HG03342 (cell line): ENCODE data around the gene FKBP15.

Experiments used
- ATAC-seq: cut with Tn5 transposase; IDR thresholded peaks from one replicate; pipeline ENCODE4 v1.9.1; 2021; ENCODE audit warnings: mild to moderate bottlenecking, moderate library complexity; ENCODE audit not compliant: unreplicated experiment

Gene FKBP15

DNA sequence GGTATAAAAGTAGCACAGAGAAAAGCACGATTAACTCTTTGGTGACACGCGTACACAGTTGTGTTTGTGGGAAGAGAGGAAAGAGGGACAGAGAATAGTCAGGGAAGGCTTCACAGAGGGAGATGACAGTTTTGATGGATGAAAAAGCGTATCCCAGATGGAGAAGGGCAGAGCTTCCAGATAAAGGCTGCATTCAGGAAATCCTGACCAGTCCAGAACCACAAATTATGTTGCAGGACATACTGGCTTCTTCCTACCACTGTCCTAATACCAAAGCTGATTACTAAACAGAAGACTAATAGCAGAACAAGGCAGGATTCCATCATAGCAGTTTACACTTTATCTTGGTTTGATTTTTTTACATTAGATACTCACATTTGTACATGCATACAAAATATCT, 35.8 kb downstream of the FKBP15 start:
- no peak for ATAC-seq

DNA sequence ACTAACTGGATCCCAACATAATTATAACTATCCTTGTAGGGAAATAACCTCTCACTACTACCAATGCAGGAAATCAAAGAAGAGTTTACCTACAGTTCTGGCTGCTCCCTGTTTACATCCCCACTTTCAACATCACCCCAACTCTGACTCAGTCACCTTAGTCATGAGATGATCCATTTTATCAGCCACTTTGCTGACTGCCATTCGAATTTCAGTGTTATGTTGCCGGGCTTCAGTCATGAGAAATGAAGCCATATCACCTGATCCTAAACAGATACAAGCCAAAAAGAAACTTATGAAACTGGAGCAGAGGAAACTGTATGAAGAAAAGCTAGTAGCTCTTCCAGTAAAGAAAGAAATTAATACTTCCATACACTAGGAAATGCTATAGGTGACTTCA, 36.5 kb downstream of the FKBP15 start:
- ATAC-seq: no peak

DNA sequence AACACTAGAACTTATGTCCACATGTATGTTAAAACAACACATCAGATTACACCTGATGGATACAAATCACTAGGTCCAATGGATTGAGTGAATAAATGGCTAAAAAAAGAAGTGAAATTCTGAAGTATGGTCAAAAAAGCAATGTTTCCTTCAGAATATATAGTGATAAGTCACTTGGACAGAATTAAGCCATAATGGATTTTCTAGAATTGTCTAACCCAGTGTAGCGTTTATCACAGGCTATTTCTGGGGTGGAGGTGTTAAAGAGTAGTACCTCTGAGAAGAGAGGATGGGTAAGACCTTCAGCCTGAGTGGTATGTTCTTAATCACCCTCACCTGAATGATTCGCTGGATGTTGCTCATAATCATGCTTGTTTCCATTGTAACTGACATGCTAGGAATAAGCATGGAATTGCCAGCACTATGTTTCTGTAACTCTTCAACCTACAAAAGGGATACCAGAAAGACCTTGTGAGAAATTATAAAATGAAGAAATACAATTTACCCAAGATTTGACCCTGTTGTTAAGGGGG, 37.1 kb downstream of the FKBP15 start:
- ATAC-seq: no peak

- ATAC-seq: no peak
Measured at GRCh38 chr9:113181165-113181564, 39.9 kb downstream of the FKBP15 start.

DNA sequence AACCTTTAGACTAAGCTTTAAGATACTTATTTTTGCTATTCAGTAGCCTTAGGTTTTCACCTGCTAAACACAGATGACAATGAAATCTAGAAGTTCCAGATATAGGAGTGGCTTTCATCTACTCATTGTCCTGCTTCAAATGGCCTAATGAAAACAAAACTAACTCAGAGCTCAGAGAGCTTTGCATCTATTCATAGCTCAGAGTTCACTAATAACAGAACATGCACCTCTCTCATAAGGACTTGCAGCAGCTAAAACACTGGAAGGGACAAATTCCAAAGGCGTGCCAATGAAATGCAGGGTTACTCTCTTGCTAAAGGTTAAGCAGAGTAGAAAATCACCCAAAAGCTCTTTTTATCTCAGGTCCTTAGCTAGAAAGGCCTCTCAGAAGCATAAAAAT, 41.2 kb downstream of the FKBP15 start:
- ATAC-seq: no peak

DNA sequence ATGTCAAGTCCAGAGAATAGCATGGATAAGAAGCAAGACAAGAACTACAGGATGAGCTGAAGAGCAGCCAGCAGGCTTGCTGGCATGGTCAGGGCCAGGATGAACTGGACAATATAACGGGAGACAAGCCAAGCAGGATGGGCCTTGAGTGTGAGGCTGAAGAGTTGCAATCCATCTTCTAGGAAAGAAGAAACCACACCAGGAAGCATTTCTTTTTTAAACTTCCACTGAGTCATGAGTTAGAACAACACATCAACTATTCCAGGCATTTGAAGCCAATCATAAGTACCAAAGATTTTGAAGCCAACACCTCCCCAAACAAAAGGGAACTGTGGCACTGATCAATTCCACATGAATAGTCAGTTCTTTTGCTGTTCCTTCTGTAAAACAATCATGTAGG, 43.0 kb downstream of the FKBP15 start:
- no peak for ATAC-seq

GRCh38 chr9:113177251-113177650, 43.8 kb downstream of the FKBP15 start:
- ATAC-seq: no peak

DNA sequence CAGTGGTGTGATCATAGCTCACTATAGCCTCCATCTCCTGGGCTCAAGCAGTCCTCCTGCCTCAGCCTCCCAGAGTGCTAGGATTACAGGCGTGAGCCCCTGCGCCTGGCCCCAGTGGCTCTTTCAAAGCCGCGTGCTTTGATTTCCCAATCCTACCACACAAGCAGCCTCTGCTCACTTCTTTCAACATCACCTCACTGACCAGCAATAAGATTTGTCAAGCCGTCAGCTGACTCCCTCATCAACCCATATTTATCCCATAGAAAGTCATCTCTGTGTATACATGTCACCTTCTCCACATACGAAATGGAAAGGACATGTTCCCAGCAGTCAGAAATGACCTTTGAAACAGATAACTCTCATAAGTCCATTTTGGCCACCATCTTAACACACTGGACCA, 44.3 kb downstream of the FKBP15 start:
- ATAC-seq: no peak

DNA sequence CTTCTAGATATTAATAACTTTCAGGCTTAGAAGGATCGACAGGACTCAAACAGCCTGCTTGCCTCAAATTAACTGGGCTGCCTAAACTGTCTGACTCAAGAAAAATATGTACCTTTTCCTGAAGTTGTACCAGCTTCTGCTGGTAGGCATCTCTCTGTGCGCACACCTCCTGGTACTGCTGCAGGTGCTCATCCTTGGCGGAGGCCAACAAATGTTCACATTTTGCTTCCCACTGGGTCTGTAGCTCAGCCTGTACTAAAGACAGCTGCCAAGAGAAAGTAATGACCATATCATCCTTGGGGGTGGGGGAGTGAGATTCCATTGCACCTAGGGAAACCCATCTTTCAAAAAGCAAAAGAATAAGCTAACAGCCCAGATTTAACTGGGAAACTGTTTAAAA, 47.7 kb downstream of the FKBP15 start:
- no peak for ATAC-seq

GRCh38 chr9:113168809-113169208, 52.3 kb downstream of the FKBP15 start:
- no peak for ATAC-seq

GRCh38 chr9:113166039-113166438, 55.0 kb downstream of the FKBP15 start:
- no peak for ATAC-seq

- no peak for ATAC-seq
Measured at GRCh38 chr9:113164536-113165300, 56.4 kb downstream of the FKBP15 start.

- ATAC-seq: no peak
Measured at GRCh38 chr9:113163001-113163400, 58.1 kb downstream of the FKBP15 start.

DNA sequence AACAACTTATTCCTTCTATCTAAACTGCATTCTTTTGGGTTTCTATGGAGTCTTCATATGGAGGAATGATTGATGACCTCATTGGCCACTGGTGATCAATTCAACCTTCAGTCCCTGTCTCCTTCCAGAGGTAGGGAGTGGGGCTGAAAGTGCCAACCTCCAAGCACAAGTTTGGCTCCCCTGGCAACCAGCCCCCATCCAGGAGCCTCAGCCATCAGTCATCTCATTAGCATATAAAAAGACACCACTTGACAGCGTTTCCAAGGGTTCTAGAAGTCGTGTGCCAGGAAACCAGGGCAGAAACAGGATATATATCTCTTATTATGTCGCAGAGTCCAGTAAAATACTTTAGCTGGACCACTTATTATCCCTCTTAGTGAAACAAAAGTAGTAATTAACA, 60.5 kb downstream of the FKBP15 start:
- no peak for ATAC-seq

DNA sequence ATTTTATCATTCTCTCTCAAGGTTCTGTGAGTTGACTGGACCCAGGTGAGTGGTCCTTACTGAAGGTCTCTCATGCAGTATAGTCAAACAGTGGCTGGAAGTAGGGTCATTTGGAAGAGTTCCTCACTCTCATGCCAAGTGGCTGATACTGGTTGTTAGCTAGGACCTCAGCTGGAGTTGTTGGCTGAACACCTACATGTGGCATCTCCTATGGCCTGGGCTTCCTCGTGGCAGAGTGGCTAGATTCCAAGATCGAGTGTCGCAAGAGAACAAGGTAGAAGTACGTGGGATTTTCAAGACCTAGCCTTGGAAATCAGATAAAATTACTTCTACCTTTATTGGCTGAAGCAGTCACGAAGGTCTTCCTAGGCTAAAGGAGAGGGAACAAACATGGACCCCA, 62.6 kb downstream of the FKBP15 start:
- no peak for ATAC-seq

- ATAC-seq: no peak
Measured at GRCh38 chr9:113156880-113157279, 64.2 kb downstream of the FKBP15 start.

- ATAC-seq: no peak
Measured at GRCh38 chr9:113155911-113156588, 65.0 kb downstream of the FKBP15 start.

DNA sequence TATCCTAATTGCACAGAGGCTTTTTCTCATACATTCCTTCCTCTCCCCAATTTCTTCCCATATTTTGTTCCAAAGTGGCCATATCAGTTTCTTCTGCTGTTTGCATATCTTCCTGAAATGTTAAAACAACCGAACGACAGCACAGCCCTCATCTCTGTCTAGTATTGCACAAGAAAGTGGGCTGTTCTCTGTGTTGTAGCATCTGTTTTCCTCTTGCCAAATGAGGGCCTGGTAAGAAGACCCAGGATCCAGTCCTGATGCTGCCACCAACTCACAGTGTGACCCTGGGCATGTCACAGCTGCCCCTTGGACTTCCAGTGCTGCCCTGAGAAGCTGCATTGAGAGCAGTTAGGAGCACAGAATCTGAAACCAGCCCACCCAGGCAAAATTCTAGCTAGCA, 66.1 kb downstream of the FKBP15 start:
- no peak for ATAC-seq

GRCh38 chr9:113154471-113154870, 66.6 kb downstream of the FKBP15 start:
- ATAC-seq: no peak

GRCh38 chr9:113153599-113153998, 67.5 kb downstream of the FKBP15 start:
- ATAC-seq: no peak

DNA sequence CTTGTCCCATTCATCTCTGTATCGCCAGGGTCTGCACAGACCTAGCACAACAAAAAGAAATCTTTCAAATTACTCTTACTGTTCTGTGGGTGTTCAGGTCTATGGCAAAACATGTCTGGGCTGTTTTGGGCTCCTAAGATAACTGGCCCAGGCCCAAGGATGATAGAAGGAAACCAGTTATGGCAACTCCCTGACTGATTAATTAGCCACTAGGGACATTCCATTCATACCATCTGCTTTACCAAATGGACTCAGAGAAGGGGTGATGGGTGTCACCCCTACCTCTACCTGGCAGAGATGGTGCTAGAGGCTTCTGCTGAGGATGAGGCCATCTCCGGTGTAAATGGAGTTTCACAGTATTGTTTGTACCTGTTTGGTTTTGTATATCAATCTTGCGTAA, 68.4 kb downstream of the FKBP15 start:
- no peak for ATAC-seq
